Adrenal gland (tissue), 5 donors: ENCODE results near the gene SH2D6.

Experiments
- POLR2A ChIP-seq, 2 donors: fragments of 450-650 bp; IDR thresholded peaks; one replicate each; pipeline ENCODE4 v1.6.1; 2017; ENCODE audit warnings: antibody characterized with exemption in 2 of 2, mild to moderate bottlenecking in 2 of 2, moderate library complexity in 1 of 2
- TF ChIP-seq, protein P1 (sequence below), 6 experiments: fragments of 450-650 bp in 4 of 6; fragments of 200-600 bp in 2 of 6; sonication (generic) in 1 of 6; IDR thresholded peaks; 1 replicate in 5 of 6; 2 replicates in 1 of 6; pipeline versions ENCODE4 v1.5.1 to v1.8.0; 2016 to 2021; ENCODE audit warnings: antibody characterized with exemption in 6 of 6, mild to moderate bottlenecking in 2 of 6, moderate library complexity in 1 of 6
- donor health status: DM: no; HTN: no; CAD: no.

DNA sequence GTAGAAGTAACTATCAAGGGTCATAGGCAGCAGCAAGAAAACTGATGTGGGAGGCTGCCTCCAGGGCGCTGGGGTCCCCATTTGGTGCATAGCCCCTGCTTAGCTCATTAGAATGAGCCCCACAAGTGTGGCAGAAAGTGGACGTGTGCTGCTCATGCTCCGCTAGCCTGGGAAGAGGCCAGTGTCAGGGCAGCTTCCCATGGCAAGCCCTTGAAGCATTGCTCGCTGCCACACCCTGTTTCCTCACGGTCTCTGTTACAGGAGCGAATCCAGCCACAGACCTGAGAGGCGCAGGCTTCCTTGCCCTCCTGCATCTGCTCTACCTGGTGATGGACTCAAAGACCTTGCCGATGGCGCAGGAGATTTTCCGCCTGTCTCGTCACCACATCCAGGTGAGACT is 41.4 kb upstream of the SH2D6 start:
- TF ChIP-seq, protein P1, sequence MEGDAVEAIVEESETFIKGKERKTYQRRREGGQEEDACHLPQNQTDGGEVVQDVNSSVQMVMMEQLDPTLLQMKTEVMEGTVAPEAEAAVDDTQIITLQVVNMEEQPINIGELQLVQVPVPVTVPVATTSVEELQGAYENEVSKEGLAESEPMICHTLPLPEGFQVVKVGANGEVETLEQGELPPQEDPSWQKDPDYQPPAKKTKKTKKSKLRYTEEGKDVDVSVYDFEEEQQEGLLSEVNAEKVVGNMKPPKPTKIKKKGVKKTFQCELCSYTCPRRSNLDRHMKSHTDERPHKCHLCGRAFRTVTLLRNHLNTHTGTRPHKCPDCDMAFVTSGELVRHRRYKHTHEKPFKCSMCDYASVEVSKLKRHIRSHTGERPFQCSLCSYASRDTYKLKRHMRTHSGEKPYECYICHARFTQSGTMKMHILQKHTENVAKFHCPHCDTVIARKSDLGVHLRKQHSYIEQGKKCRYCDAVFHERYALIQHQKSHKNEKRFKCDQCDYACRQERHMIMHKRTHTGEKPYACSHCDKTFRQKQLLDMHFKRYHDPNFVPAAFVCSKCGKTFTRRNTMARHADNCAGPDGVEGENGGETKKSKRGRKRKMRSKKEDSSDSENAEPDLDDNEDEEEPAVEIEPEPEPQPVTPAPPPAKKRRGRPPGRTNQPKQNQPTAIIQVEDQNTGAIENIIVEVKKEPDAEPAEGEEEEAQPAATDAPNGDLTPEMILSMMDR (IDR thresholded peaks at IDR 0.05): no peak
- no peak for TF ChIP-seq POLR2A (IDR thresholded peaks at IDR 0.05)
